ENCODE data around the gene FAM162A. TPM values are rescaled to one million over a fixed set of nuclear protein-coding genes. Genes with fewer than 3 reads are reported as not detected.

Gene FAM162A
- total RNA-seq, 2 donors from 2014 or later = 113 to 179 TPM

GRCh38 chr3:122395582-122395981 lies 11.6 kb downstream of the FAM162A start:
- no peaks in the 10 kb centered on the region for H3K27me3 Mint-ChIP-seq
- H3K27ac Mint-ChIP-seq = no peak overlapping the region
- peaks cover 56% of the 10 kb centered on the region for H3K36me3 Mint-ChIP-seq (ENCODE audit: low read depth)
- H3K9me3 Mint-ChIP-seq = no peaks in the 10 kb centered on the region
- ATAC-seq (replicated peaks) = no peak
- H3K4me3 Mint-ChIP-seq = no peak overlapping the region
- peaks cover 15% of the 10 kb centered on the region for H3K4me1 Mint-ChIP-seq

- Mint-ChIP-seq H3K36me3 (ENCODE audit: low read depth) (peaks cover 60% of the 10 kb centered on the region), H3K4me3 (no peak overlapping the region), H3K27ac (no peak overlapping the region), H3K4me1 (peaks cover 15% of the 10 kb centered on the region), H3K9me3 (no peaks in the 10 kb centered on the region), H3K27me3 (no peaks in the 10 kb centered on the region)
- ATAC-seq (replicated peaks) = no peak
These were observed 12.5 kb downstream of the FAM162A start for GRCh38 chr3:122396511-122396910.

- Mint-ChIP-seq H3K9me3 (no peaks in the 10 kb centered on the region), H3K27me3 (no peaks in the 10 kb centered on the region), H3K4me3 (no peak overlapping the region), H3K36me3 (ENCODE audit: low read depth) (peaks cover 61% of the 10 kb centered on the region), H3K27ac (no peak overlapping the region), H3K4me1 (peaks cover 15% of the 10 kb centered on the region)
- no peak for ATAC-seq (replicated peaks)
These were observed 13.2 kb downstream of the FAM162A start for GRCh38 chr3:122397201-122397600.

DNA sequence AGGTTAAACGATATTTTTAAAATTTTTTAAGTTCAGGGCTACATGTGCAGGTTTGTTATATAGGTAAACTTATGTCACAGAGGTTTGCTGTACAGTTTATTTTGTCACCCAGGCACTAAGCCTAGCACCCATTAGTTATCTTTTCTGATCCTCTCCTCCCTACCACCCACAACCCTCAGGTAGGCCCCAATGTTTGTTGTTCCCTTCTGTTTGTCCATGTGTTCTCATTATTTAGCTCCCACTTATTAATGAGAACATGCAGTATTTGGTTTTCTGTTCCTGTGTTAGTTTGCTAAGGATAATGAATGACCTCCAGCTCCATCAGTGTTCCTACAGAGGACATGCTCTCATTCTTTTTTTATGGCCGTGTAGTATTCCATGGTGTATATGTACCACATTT lies 14.9 kb downstream of the FAM162A start:
- Mint-ChIP-seq H3K36me3 (ENCODE audit: low read depth) (peaks cover 65% of the 10 kb centered on the region), H3K4me3 (no peak overlapping the region), H3K27ac (no peak overlapping the region), H3K9me3 (no peaks in the 10 kb centered on the region), H3K27me3 (no peaks in the 10 kb centered on the region), H3K4me1 (peaks cover 24% of the 10 kb centered on the region)
- ATAC-seq (replicated peaks) = no peak

DNA sequence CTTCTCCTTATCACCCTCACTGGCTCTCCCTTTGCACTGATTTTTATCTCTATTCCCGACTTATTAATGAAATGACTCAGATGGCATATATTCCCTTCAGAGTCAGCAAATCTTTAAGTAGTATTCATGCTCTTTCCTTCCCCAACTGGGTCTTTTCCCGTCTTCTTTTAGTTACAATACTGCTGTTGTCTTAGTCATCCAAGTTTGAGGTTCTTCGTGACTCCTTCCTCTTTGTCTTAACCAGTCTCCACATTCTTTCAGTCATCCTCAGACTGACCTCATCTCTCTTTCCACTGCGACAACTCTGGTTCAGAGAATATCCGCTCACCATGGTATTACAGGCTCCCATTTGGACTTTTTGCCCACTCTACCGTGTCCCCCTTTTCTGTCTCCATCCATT lies 19.5 kb downstream of the FAM162A start:
- peak; percentile 71 for ATAC-seq (replicated peaks)
- H3K36me3 Mint-ChIP-seq (ENCODE audit: low read depth) = peaks cover 82% of the 10 kb centered on the region
- no peaks in the 10 kb centered on the region for H3K27me3 Mint-ChIP-seq
- no peaks in the 10 kb centered on the region for H3K9me3 Mint-ChIP-seq
- no peak overlapping the region for H3K27ac Mint-ChIP-seq
- H3K4me3 Mint-ChIP-seq = no peak overlapping the region
- H3K4me1 Mint-ChIP-seq = peaks cover 9% of the 10 kb centered on the region

DNA sequence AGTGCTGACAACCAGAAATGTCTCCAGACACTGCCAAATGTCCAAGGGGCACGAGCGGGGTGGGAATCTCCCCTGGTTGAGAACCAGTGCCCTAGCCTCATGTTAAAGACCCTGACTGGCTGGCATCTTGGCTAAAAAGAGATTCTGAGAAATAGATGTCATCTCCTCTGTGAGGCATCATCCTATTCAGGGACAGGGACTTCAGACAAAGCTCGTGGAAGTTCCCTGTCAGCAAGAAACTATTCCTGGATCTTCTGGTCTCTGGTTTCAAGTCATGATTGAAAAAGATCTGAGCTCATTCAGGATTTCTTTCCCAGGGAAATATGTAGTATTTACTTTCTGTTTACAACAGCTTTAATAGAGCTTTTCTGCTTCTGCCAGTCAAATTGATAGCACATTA lies 21.0 kb downstream of the FAM162A start:
- ATAC-seq (replicated peaks) = no peak
- H3K36me3 Mint-ChIP-seq (ENCODE audit: low read depth) = peaks cover 92% of the 10 kb centered on the region
- no peak overlapping the region for H3K4me3 Mint-ChIP-seq
- peaks cover 9% of the 10 kb centered on the region for H3K4me1 Mint-ChIP-seq
- no peaks in the 10 kb centered on the region for H3K27me3 Mint-ChIP-seq
- H3K9me3 Mint-ChIP-seq = no peaks in the 10 kb centered on the region
- H3K27ac Mint-ChIP-seq = no peak overlapping the region

DNA sequence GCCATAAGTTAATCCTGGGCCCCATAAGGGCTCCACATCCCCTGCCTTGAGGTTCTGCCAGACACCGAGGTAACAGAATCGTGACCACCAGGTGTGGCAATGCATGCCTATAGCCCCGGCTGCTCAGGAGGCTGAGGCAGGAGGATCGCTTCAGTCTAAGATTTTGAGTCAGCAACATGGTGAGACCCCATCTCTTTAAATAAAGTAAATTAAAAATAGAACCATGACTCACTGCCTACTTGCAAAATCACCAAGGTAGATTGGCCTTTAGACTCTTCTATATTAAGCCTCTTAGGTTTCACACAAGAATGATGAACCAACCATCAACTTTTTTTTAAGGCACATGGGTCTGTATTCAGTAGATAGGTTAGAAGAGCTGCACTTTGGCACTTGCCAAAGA lies 22.2 kb downstream of the FAM162A start:
- Mint-ChIP-seq H3K9me3 (no peaks in the 10 kb centered on the region), H3K27me3 (no peaks in the 10 kb centered on the region), H3K27ac (peak overlapping the region; percentile 58), H3K36me3 (ENCODE audit: low read depth) (peaks cover 100% of the 10 kb centered on the region), H3K4me1 (peaks cover 14% of the 10 kb centered on the region), H3K4me3 (no peak overlapping the region)
- ATAC-seq (replicated peaks) = peak; percentile 36

DNA sequence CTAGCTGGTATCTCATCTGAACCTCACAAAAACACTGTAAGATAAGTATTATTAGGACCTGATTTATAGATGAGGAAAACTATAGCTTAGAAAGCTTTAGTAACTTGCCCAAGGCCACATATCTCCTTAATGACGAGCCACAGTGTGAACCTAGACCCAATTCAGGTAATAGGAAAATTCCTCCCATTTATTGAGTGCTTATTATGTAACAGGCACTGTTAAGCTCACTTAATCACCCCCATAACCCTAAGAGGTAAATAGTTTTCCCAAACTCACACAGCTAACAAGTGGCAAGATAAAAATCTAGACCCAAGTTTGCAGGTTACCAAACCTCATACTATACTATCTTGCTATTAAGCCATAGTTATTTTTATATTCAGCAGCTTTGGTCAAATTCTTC lies 24.0 kb downstream of the FAM162A start:
- H3K4me3 Mint-ChIP-seq = no peak overlapping the region
- H3K27ac Mint-ChIP-seq = no peak overlapping the region
- peaks cover 18% of the 10 kb centered on the region for H3K4me1 Mint-ChIP-seq
- no peak for ATAC-seq (replicated peaks)
- H3K36me3 Mint-ChIP-seq (ENCODE audit: low read depth) = peaks cover 99% of the 10 kb centered on the region
- H3K27me3 Mint-ChIP-seq = no peaks in the 10 kb centered on the region
- H3K9me3 Mint-ChIP-seq = no peaks in the 10 kb centered on the region

GRCh38 chr3:122409446-122409845 lies 25.5 kb downstream of the FAM162A start:
- peak overlapping the region; percentile 43 for H3K27ac Mint-ChIP-seq
- no peaks in the 10 kb centered on the region for H3K27me3 Mint-ChIP-seq
- peaks cover 19% of the 10 kb centered on the region for H3K4me1 Mint-ChIP-seq
- peaks cover 99% of the 10 kb centered on the region for H3K36me3 Mint-ChIP-seq (ENCODE audit: low read depth)
- no peaks in the 10 kb centered on the region for H3K9me3 Mint-ChIP-seq
- H3K4me3 Mint-ChIP-seq = no peak overlapping the region
- ATAC-seq (replicated peaks) = no peak

GRCh38 chr3:122410111-122410510 lies 26.1 kb downstream of the FAM162A start:
- Mint-ChIP-seq H3K27ac (peak overlapping the region; percentile 49), H3K4me3 (no peak overlapping the region), H3K9me3 (no peaks in the 10 kb centered on the region), H3K36me3 (ENCODE audit: low read depth) (peaks cover 99% of the 10 kb centered on the region), H3K27me3 (no peaks in the 10 kb centered on the region), H3K4me1 (peaks cover 25% of the 10 kb centered on the region)
- ATAC-seq (replicated peaks) = no peak

GRCh38 chr3:122410639-122411038 lies 26.7 kb downstream of the FAM162A start:
- no peak for ATAC-seq (replicated peaks)
- Mint-ChIP-seq H3K27ac (peak overlapping the region; percentile 54), H3K27me3 (no peaks in the 10 kb centered on the region), H3K9me3 (no peaks in the 10 kb centered on the region), H3K36me3 (ENCODE audit: low read depth) (peaks cover 99% of the 10 kb centered on the region), H3K4me3 (no peak overlapping the region), H3K4me1 (peaks cover 29% of the 10 kb centered on the region)

GRCh38 chr3:122414391-122414790 lies 30.4 kb downstream of the FAM162A start:
- H3K36me3 Mint-ChIP-seq (ENCODE audit: low read depth) = peaks cover 87% of the 10 kb centered on the region
- peak overlapping the region; percentile 99 for H3K27ac Mint-ChIP-seq
- no peaks in the 10 kb centered on the region for H3K27me3 Mint-ChIP-seq
- H3K9me3 Mint-ChIP-seq = no peaks in the 10 kb centered on the region
- H3K4me1 Mint-ChIP-seq = peaks cover 34% of the 10 kb centered on the region
- no peak for ATAC-seq (replicated peaks)
- peak overlapping the region; percentile 97 for H3K4me3 Mint-ChIP-seq

DNA sequence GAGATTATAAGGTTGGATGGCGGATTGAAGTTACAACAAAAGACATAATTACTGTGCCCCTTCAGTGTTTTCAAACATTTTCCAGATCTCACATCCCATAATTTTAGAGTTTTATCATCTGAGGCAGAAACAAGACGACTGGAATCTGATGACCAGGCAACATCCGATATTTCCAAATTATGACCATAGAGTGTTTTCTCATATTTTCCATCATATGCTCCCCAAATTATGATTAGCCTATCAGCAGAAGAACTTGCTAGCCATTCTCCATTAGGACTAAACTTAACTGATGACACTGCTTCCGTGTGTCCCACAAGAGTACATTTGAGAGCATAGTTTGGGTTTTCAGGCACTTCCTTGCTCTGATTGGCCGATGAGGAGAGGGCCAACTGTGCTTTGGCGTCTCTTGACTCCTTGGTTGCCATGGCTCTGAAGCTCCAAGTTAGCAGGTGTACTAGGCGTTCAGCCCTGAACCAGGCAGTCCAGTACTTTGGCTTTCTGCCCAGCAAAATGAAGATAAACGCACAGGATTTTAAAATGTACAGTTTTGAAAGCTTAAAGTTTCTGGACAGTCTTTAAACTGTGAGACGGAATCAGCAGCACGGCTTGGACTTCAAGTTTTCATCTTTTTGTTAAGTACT lies 31.2 kb downstream of the FAM162A start:
- H3K4me3 Mint-ChIP-seq = peak overlapping the region; percentile 97
- H3K9me3 Mint-ChIP-seq = no peaks in the 10 kb centered on the region
- ATAC-seq (replicated peaks) = peak; percentile 73
- peak overlapping the region; percentile 99 for H3K27ac Mint-ChIP-seq
- peaks cover 34% of the 10 kb centered on the region for H3K4me1 Mint-ChIP-seq
- no peaks in the 10 kb centered on the region for H3K27me3 Mint-ChIP-seq
- H3K36me3 Mint-ChIP-seq (ENCODE audit: low read depth) = peaks cover 83% of the 10 kb centered on the region

GRCh38 chr3:122415762-122416654 lies 32.0 kb downstream of the FAM162A start, which contains the start of gene WDR5B:
WDR5B (minus strand) TSS chr3:122416062; CDS start chr3:122415528, 534 bp downstream.
- Mint-ChIP-seq H3K36me3 (ENCODE audit: low read depth) (peaks cover 81% of the 10 kb centered on the region), H3K4me3 (peak within 1 kb of the TSS; percentile 97), H3K27ac (peak within 1 kb of the TSS; percentile 99), H3K27me3 (no peaks in the 10 kb centered on the region), H3K9me3 (no peaks in the 10 kb centered on the region), H3K4me1 (peaks cover 29% of the 10 kb centered on the region)
- peak; percentile 90 for ATAC-seq (replicated peaks)

- H3K4me1 Mint-ChIP-seq = peaks cover 29% of the 10 kb centered on the region
- peak overlapping the region; percentile 99 for H3K27ac Mint-ChIP-seq
- no peaks in the 10 kb centered on the region for H3K27me3 Mint-ChIP-seq
- H3K4me3 Mint-ChIP-seq = peak overlapping the region; percentile 97
- ATAC-seq (replicated peaks) = no peak
- H3K9me3 Mint-ChIP-seq = no peaks in the 10 kb centered on the region
- peaks cover 82% of the 10 kb centered on the region for H3K36me3 Mint-ChIP-seq (ENCODE audit: low read depth)
These were observed 33.0 kb downstream of the FAM162A start for GRCh38 chr3:122416966-122417365.

Data from activated T-helper 17 cell treated with anti-CD3 and anti-CD28 coated beads, Interleukin-2, amount 50 U/mL, for 72 hours (primary cell).